Measurements from ENCODE around the gene DMBX1.
A peak's percentile ranks its signal among the peaks of the same experiment; 100 is the strongest.

The DMBX1 gene

DNA sequence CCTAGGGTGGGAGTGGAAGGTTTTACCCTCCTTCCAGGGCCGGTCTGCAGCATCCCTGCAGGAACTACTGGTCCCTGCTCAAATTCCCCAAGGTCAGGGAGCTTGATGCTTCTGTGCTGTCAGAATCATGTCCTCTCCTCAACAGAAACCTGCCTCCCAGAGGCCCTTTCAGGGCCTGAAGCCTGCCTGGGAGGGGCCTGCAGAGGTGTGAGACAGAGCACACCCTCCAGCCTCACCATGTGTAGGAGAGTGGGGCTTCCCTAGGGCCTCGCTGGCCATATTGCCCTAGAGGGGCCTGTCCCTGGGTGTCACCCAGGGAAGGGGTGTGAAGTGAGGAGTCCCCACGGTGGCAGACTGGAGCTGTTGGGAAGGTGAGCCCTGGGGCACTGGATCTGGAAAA lies 40.7 kb downstream of the DMBX1 start:
- H3K4me3 ChIP-seq (ENCODE audit: low read depth, low read length) = no peak overlapping the region
- TF ChIP-seq, protein P1, sequence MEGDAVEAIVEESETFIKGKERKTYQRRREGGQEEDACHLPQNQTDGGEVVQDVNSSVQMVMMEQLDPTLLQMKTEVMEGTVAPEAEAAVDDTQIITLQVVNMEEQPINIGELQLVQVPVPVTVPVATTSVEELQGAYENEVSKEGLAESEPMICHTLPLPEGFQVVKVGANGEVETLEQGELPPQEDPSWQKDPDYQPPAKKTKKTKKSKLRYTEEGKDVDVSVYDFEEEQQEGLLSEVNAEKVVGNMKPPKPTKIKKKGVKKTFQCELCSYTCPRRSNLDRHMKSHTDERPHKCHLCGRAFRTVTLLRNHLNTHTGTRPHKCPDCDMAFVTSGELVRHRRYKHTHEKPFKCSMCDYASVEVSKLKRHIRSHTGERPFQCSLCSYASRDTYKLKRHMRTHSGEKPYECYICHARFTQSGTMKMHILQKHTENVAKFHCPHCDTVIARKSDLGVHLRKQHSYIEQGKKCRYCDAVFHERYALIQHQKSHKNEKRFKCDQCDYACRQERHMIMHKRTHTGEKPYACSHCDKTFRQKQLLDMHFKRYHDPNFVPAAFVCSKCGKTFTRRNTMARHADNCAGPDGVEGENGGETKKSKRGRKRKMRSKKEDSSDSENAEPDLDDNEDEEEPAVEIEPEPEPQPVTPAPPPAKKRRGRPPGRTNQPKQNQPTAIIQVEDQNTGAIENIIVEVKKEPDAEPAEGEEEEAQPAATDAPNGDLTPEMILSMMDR (IDR thresholded peaks at IDR 0.05; ENCODE audit: low read depth, low read length, missing control alignments) = no peak
- no peak for DNase-seq (ENCODE audit: low read depth)

DNA sequence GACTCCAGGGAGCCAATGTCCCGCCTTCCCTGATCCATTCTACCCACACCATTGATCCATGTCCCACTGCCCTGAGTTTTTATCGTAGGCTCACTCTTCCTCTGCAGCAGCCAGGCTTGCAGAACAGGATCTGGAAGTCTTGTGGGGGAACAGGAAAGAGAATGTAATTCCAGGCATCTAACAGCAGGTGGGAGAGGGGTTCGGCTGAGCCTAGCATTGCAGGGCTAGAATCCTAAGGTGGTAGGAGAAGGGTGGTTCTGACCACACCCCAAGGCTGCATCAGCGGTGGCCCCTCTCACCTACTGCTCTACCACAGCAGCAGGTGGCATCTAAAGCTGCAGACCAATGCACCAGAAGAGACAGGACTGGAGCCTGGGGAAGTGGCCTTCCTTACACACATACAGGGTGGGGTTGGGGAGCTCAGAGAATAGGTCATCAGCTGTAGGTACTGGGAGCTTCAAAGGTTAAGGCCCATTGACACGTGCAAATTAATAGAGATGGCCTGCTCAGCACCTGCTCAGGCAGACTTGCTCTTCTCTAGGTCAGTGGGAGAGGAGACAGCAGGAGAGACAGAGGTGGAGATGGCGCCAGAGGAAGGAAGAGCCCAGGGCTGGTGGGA lies 41.3 kb downstream of the DMBX1 start:
- H3K4me3 ChIP-seq (ENCODE audit: low read depth, low read length) = no peak overlapping the region
- DNase-seq (ENCODE audit: low read depth) = no peak
- TF ChIP-seq, protein P1 (IDR thresholded peaks at IDR 0.05; ENCODE audit: low read depth, low read length, missing control alignments) = peak; percentile 1

DNA sequence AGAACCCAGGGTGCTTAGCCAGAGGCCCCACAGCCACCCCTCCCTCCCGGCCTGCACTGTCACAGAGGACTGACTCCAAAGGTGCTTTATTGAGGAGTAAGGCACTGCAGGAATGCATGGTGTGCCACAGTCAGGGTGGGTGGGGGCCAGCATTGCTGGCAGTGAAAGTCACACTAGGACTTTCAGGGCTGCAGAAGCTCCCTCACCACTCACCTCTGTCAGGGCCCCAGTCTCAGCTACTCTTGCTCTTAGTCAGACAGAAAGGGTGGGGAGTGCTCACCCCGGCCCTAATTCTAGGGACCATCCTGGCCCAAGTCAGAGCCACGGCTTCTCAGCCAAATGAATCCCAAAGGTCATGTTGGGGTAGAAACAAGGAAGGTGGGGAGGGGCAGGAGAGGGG lies 42.5 kb downstream of the DMBX1 start:
- H3K4me3 ChIP-seq (ENCODE audit: low read depth, low read length) = no peak overlapping the region
- TF ChIP-seq, protein P1 (IDR thresholded peaks at IDR 0.05; ENCODE audit: low read depth, low read length, missing control alignments) = no peak
- DNase-seq (ENCODE audit: low read depth) = no peak

DNA sequence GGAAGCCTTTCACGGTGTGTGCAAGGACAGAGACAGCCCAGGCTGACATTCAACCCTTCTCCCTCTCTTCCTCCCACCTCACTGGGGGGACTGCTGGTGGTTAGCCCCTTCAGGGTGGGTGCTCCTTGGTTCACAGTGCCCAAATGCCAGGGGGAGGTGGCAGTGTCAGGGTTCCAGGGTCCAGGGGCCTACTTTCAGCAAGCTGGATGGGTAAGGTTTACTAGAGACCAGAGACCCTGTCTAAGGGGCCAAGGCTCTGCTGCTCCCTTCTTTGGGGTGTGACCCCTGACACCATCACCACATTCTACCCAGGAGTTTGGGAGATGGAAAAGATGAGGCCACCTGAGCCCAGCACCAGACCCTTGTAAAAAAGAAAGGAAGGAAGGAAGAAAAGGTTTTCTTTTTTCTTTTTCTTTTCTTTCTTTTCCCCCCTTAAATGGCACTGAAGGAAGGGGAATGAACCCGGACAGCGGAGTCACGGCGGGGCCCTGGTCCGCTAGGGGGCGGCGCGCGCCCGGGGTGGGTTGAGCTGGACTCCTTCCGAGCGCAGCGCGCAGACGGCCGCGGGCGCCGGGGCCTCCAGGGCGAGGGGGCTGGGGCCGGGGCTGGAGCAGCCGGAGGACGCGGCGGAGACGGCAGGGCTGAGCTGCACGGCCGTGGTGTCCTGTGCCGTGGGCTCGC lies 43.0 kb downstream of the DMBX1 start:
- no peak for DNase-seq (ENCODE audit: low read depth)
- TF ChIP-seq, protein P1 (IDR thresholded peaks at IDR 0.05; ENCODE audit: low read depth, low read length, missing control alignments) = peak; percentile 65
- peak overlapping the region; percentile 29; the same call in 1 of the 2 replicates for H3K4me3 ChIP-seq (ENCODE audit: low read depth, low read length)

DNA sequence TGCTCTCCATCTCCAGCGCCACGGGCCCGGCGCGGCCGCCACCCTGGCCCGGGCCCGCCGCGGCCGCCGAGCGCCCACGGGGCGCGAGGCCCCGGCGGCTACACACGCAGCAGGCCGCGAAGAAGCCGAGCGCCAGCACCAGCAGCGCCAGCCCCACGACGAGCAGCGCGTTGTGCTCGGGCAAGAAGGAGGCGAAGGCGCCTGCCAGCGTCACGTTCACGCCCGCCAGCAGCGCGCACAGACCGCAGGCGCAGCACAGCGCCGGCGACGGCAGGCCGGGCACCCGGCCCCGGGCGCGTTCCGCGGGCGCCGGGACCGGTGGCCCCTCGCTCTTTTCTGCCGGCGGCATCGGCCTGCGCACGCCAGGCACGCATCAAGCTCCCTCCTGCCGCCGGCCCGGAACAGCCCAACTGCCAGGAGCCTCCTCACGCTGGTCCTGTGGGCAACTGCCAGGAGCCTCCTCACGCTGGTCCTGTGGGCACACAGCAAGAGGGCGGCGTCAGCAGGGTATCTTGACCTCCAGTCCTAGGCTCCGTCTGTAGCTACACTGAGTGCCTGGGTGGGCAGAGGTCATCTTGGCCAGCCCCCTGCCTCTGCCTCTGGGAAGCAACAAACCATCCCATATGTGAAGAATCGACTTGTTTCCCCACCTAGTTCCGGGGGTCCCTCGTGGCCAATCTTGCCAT lies 43.7 kb downstream of the DMBX1 start:
- DNase-seq (ENCODE audit: low read depth) = no peak
- TF ChIP-seq, protein P1 (IDR thresholded peaks at IDR 0.05; ENCODE audit: low read depth, low read length, missing control alignments) = no peak
- peak overlapping the region; percentile 29; the same call in 1 of the 2 replicates for H3K4me3 ChIP-seq (ENCODE audit: low read depth, low read length)

DNA sequence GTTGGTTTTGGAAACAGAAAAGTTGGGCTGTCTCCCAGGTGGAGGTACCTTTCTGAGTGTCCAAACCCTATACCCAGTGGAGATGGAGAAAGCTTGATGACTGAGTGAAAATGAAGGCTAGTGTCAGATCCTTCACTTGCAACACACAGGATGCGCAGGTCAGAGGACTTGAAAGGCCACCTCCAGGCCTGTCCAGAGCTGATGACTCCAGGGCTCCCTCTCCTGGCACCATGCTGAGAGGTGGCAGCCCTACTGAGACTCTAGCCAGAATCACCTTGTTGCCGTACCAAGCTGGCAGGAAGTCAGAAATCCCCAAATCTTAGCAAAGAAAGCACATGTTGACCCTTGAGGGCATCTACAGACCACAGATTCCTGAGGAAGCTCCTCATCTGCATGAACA lies 45.4 kb downstream of the DMBX1 start:
- TF ChIP-seq, protein P1 (IDR thresholded peaks at IDR 0.05; ENCODE audit: low read depth, low read length, missing control alignments) = peak; percentile 67
- no peak overlapping the region for H3K4me3 ChIP-seq (ENCODE audit: low read depth, low read length)
- no peak for DNase-seq (ENCODE audit: low read depth)

All from GM12864 (cell line).